GM12878 (cell line): ENCODE results near the gene CXCL8. TPM values are rescaled to one million over a fixed set of nuclear protein-coding genes. Genes with fewer than 3 reads are reported as not detected.

ENCODE experiments used
- ATAC-seq: fragments of 200-7000 bp; cut with Tn5 transposase; 3 replicates; pipeline ENCODE4 v1.9.1; 2020; ENCODE audit warnings: mild to moderate bottlenecking, moderate library complexity
- BruUV-seq: library from RNA; stranded (reverse); fragments of 400-500 nt; replicated peaks from 2 replicates; lab custom pipeline; 2021; lab: Mats Ljungman, UMichigan
- CTCF ChIA-PET: fragments of 300-600 bp; sonication (Branson Sonifier 250); formaldehyde crosslinking; extraction: SDS; loops from one replicate; lab custom pipeline; 2021; ENCODE audit warnings: inconsistent platforms; lab: Yijun Ruan, JAX
- POLR2A ChIA-PET: fragments of 350-600 bp; formaldehyde crosslinking; extraction: SDS; loops from one replicate; lab custom pipeline; 2021; ENCODE audit warnings: inconsistent platforms; lab: Charles Lee
- RAD21 ChIA-PET: fragments of 300-600 bp; sonication (Branson Sonifier 250); formaldehyde crosslinking; loops from one replicate; lab custom pipeline; 2023; ENCODE audit warnings: antibody characterized with exemption; ENCODE audit not compliant: unreplicated experiment; lab: Charles Lee
- SMC1A ChIA-PET: fragments of 300-600 bp; sonication (Branson Sonifier 250); formaldehyde crosslinking; loops from one replicate; lab custom pipeline; 2023; ENCODE audit not compliant: unreplicated experiment, uncharacterized antibody; lab: Charles Lee
- DNase-seq: peaks from one replicate; pipeline ENCODE4 v3.0.0-alpha.2; 2011; ENCODE audit warnings: low read depth, low spot score
- FAIRE-seq: peaks from 3 replicates; lab custom pipeline; 2011; peaks lifted over from hg19 to GRCh38; lab: Jason Lieb, UNC
- H2AFZ ChIP-seq: 2 replicates; pipeline ENCODE4 v1.6.0; 2011; ENCODE audit warnings: low read depth, low read length, control low read depth; ENCODE audit not compliant: control insufficient read depth
- H3K27ac ChIP-seq: 2 replicates; pipeline ENCODE4 v1.5.1; 2011; ENCODE audit warnings: control low read depth; ENCODE audit not compliant: control insufficient read depth, insufficient read depth
- H3K27me3 ChIP-seq, 2 experiments: replicated peaks in 1 of 2; 2 replicates each; pipeline versions ENCODE4 v1.6.0 to v1.6.1; 2011; ENCODE audit warnings: low read length in 1 of 2; ENCODE audit not compliant: control insufficient read depth in 2 of 2, insufficient read depth in 2 of 2
- H3K36me3 ChIP-seq, 2 experiments: 2 replicates each; pipeline ENCODE4 v1.5.1; 2011; ENCODE audit warnings: low read length in 1 of 2; ENCODE audit not compliant: control insufficient read depth in 2 of 2, insufficient read depth in 2 of 2
- H3K4me1 ChIP-seq: 2 replicates; pipeline ENCODE4 v1.6.1; 2011; ENCODE audit warnings: mild to moderate bottlenecking, low read length, moderate library complexity, mixed read lengths; ENCODE audit not compliant: control insufficient read depth, insufficient read depth
- H3K4me2 ChIP-seq: 2 replicates; pipeline ENCODE4 v1.6.0; 2011; ENCODE audit warnings: control low read depth; ENCODE audit not compliant: control insufficient read depth, insufficient read depth
- H3K4me3 ChIP-seq: fragments of 200-600 bp; sonication (generic); 2 replicates; pipeline ENCODE4 v1.5.1; 2016
- H3K79me2 ChIP-seq: 2 replicates; pipeline ENCODE4 v1.6.0; 2011; ENCODE audit warnings: low read length; ENCODE audit not compliant: control insufficient read depth, insufficient read depth
- H3K9ac ChIP-seq: 2 replicates; pipeline ENCODE4 v1.8.0; 2011; ENCODE audit warnings: low read length, control low read depth, mixed read lengths; ENCODE audit not compliant: control insufficient read depth, insufficient read depth
- H3K9me3 ChIP-seq: replicated peaks from 3 replicates; pipeline ENCODE4 v1.5.1; 2011; ENCODE audit warnings: mild to moderate bottlenecking, low read length; ENCODE audit not compliant: control insufficient read depth, insufficient read depth
- H4K20me1 ChIP-seq: 2 replicates; pipeline ENCODE4 v1.6.0; 2011; ENCODE audit not compliant: control insufficient read depth, insufficient read depth
- BACH1 ChIP-seq: fragments of 450-650 bp; IDR thresholded peaks from 2 replicates; pipeline ENCODE4 v1.6.1; 2017; ENCODE audit warnings: mild to moderate bottlenecking, borderline replicate concordance
- CHD4 ChIP-seq: fragments of 200-600 bp; sonication (generic); IDR thresholded peaks from 2 replicates; pipeline ENCODE4 v1.6.1; 2016; ENCODE audit warnings: mild to moderate bottlenecking
- GATAD2B ChIP-seq: fragments of 450-650 bp; conservative IDR thresholded peaks from 2 replicates; pipeline ENCODE4 v1.6.1; 2017; ENCODE audit warnings: low read depth, mild to moderate bottlenecking, moderate library complexity
- HDGF ChIP-seq: fragments of 450-650 bp; IDR thresholded peaks from 2 replicates; pipeline ENCODE4 v1.6.1; 2016; ENCODE audit warnings: antibody characterized with exemption
- NR2C1 ChIP-seq: fragments of 450-650 bp; IDR thresholded peaks from 2 replicates; pipeline ENCODE4 v1.6.1; 2017; ENCODE audit warnings: antibody characterized with exemption, mild to moderate bottlenecking, moderate library complexity
- RCOR1 ChIP-seq: conservative IDR thresholded peaks from 2 replicates; pipeline ENCODE4 v1.6.1; 2012; ENCODE audit warnings: low read depth, low read length, improper control_type of control experiment
- SUPT20H ChIP-seq: IDR thresholded peaks from 2 replicates; pipeline ENCODE4 v1.6.1; 2011; ENCODE audit warnings: low read depth, mild to moderate bottlenecking, low read length, moderate library complexity, borderline replicate concordance; ENCODE audit not compliant: control insufficient read depth
- ZZZ3 ChIP-seq: IDR thresholded peaks from 2 replicates; pipeline ENCODE4 v1.6.1; 2011; ENCODE audit warnings: low read depth; ENCODE audit not compliant: control insufficient read depth, insufficient read length
- WGBS: methylation state at CpG from one replicate; pipeline ENCODE4 v1.1.6; 2016; ENCODE audit warnings: low lambda C conversion rate; ENCODE audit not compliant: insufficient replicate concordance, insufficient coverage; ENCODE audit errors: missing lambda C conversion rate; 5-methylcytosine and 5-hydroxymethylcytosine counted together
- in situ Hi-C: fragments of 300-500 bp; cut with MboI; formaldehyde crosslinking; loops from 9 replicates; pipeline ENCODE4 v1.14.3; 2018; ENCODE audit warnings: mixed read lengths
- intact Hi-C: fragments of 100-400 bp; cut with micrococcal nuclease; formaldehyde crosslinking; loops from one replicate; pipeline ENCODE4 v1.14.2; 2022; ENCODE audit not compliant: unreplicated experiment
- polyA plus RNA-seq, 11 experiments: library from polyadenylated mRNA; depleted of rRNA in 4 of 11; unstranded in 6 of 11; stranded (reverse) in 5 of 11; fragments of >200 nt; fragmentation: Nextera tagmentation in 4 of 11; fragmentation: Illumina TruSeq in 1 of 11; extraction: Ambion mirVana in 4 of 11; extraction: Trizol in 1 of 11; gene quantifications; 1 replicate in 1 of 11; 2 replicates in 10 of 11; pipeline versions ENCODE4 v1.2.1 to v1.2.3, GENCODE V29; 2011 to 2016; ENCODE audit warnings: inconsistent platforms in 2 of 11, missing spikeins in 2 of 11, low read depth in 1 of 11
- total RNA-seq, 4 experiments: library from RNA; depleted of rRNA in 3 of 4; stranded (reverse); fragments of >200 nt in 3 of 4; fragmentation: Illumina TruSeq in 1 of 4; extraction: Trizol in 1 of 4; gene quantifications; 2 replicates each; pipeline versions ENCODE4 v1.2.1 to v1.2.3, GENCODE V29; 2013 to 2021
- TF ChIP-seq, protein P1 (sequence below): fragments of 450-650 bp; formaldehyde crosslinking; IDR thresholded peaks from 2 replicates; pipeline ENCODE4 v1.4.0; 2022; ENCODE audit warnings: mild to moderate bottlenecking, moderate library complexity
- TF ChIP-seq, protein P2 (sequence below): IDR thresholded peaks from 2 replicates; pipeline ENCODE4 v1.6.1; 2011; ENCODE audit warnings: low read depth, mild to moderate bottlenecking, low read length, moderate library complexity, borderline replicate concordance; ENCODE audit errors: extremely low read depth

Gene CXCL8
- total and polyA plus RNA-seq, 10 of the 15 experiments (the other 5 are each of a cell fraction or from before 2014, with no cell fraction given): 0.09 to 0.36 (median 0.19) TPM; not detected in 1

GRCh38 chr4:73711989-73712388 is 28.4 kb upstream of the CXCL8 start:
- no peak for ATAC-seq
- ChIA-PET CTCF (interaction anchor here (0.9 to 1.6 kb wide), 7 partner anchors 11 to 50 kb away, joined by 3 to 7 read pairs (median 4); no protein-coding TSS in a partner anchor), SMC1A (interaction anchor here (0.7 to 2.5 kb wide), 10 partner anchors 7 to 167 kb away, joined by 3 to 8 read pairs (median 3); no protein-coding TSS in a partner anchor), POLR2A (no interaction called here), RAD21 (interaction anchor here (0.6 kb wide), 1 partner anchor 127 kb away, joined by 3 read pairs; no protein-coding TSS in a partner anchor)
- no peak for DNase-seq
- Histone ChIP-seq H3K4me1 (no peaks in the 10 kb centered on the region), H3K9ac (no peak overlapping the region), H3K36me3 (no peaks in the 10 kb centered on the region), H3K4me2 (no peak overlapping the region), H3K9me3 (no peaks in the 10 kb centered on the region; the same call in 2 of the 3 replicates), H3K27me3 (no peaks in the 10 kb centered on the region; a peak in 1 of 4 replicates), H3K27ac (no peak overlapping the region), H4K20me1 (no peaks in the 10 kb centered on the region), H3K79me2 (no peaks in the 10 kb centered on the region), H3K4me3 (no peak overlapping the region), H2AFZ (no peak overlapping the region)
- TF ChIP-seq BACH1: no peak
- TF ChIP-seq RCOR1: no peak
- TF ChIP-seq, protein P1, sequence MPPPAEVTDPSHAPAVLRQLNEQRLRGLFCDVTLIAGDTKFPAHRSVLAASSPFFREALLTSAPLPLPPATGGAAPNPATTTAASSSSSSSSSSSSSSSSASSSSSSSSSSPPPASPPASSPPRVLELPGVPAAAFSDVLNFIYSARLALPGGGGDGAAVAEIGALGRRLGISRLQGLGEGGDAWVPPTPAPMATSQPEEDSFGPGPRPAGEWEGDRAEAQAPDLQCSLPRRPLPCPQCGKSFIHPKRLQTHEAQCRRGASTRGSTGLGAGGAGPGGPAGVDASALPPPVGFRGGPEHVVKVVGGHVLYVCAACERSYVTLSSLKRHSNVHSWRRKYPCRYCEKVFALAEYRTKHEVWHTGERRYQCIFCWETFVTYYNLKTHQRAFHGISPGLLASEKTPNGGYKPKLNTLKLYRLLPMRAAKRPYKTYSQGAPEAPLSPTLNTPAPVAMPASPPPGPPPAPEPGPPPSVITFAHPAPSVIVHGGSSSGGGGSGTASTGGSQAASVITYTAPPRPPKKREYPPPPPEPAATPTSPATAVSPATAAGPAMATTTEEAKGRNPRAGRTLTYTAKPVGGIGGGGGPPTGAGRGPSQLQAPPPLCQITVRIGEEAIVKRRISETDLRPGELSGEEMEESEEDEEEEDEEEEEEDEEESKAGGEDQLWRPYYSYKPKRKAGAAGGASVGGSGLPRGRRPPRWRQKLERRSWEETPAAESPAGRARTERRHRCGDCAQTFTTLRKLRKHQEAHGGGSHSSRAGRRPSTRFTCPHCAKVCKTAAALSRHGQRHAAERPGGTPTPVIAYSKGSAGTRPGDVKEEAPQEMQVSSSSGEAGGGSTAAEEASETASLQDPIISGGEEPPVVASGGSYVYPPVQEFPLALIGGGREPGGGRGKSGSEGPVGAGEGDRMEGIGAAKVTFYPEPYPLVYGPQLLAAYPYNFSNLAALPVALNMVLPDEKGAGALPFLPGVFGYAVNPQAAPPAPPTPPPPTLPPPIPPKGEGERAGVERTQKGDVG (CRISPR knock-in tag): no peak
- TF ChIP-seq ZZZ3: no peak
- TF ChIP-seq HDGF: no peak
- no peak for TF ChIP-seq CHD4
- TF ChIP-seq, protein P2, sequence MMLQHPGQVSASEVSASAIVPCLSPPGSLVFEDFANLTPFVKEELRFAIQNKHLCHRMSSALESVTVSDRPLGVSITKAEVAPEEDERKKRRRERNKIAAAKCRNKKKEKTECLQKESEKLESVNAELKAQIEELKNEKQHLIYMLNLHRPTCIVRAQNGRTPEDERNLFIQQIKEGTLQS: no peak
- no peak for TF ChIP-seq NR2C1
- no peak for TF ChIP-seq SUPT20H
- no peak for TF ChIP-seq GATAD2B
- in situ Hi-C loops: no loop called here
- intact Hi-C loops: loop anchor here (5.0 kb wide), 1 partner anchor 120 kb away; no protein-coding TSS in a partner anchor
- 25% methylated on average over 2 of the region's 2 CpGs for WGBS
- BruUV-seq: no TSS peak
- no peak for FAIRE-seq
